ENCODE results near the gene SLC30A10. TPM values are rescaled to one million over a fixed set of nuclear protein-coding genes. Genes with fewer than 3 reads are reported as not detected.

Gene SLC30A10
- total RNA-seq, 1 experiment from 2014 or later, result not detected

GRCh38 chr1:219959540-219960203 lies 31.3 kb upstream of the SLC30A10 start:
- CTCF ChIA-PET, result no interaction called here
- ATAC-seq, result no peak
- no peaks in the 10 kb centered on the region for H3K27me3 ChIP-seq (ENCODE audit: control insufficient read depth, insufficient read depth, low read length)
- POLR2A ChIA-PET, result no interaction called here
- no TSS peak for BruUV-seq (replicated peaks)
- DNase-seq (ENCODE audit: low read depth, low spot score), result no peak
- H3K4me1 ChIP-seq (ENCODE audit: control insufficient read depth, insufficient read depth, low read length), result no peaks in the 10 kb centered on the region
- TF ChIP-seq CTCF (IDR thresholded peaks at IDR 0.05) (no peak), POLR2AphosphoS5 (IDR thresholded peaks at IDR 0.05; ENCODE audit: low read depth, low read length) (no peak)
- H3K36me3 ChIP-seq (ENCODE audit: control insufficient read depth, insufficient read depth, low read length), result no peaks in the 10 kb centered on the region
- in situ Hi-C loops (cut with HindIII; ENCODE audit: low pct_unique_long_range_greater_than_20kb, low sequenced_read_pairs), result no loop called here
- intact Hi-C loops (cut with micrococcal nuclease; ENCODE audit: unreplicated experiment), result loop anchor here (10.0 kb wide), 1 partner anchor 125 kb away; no protein-coding TSS in a partner anchor
- no peak overlapping the region for H3K27ac ChIP-seq (ENCODE audit: low read length)
- no peak overlapping the region for H3K4me3 ChIP-seq (ENCODE audit: low read depth in 2 of 2, low read length in 2 of 2)
- H3K9me3 ChIP-seq (ENCODE audit: control insufficient read depth, insufficient read depth, low read depth, low read length), result no peaks in the 10 kb centered on the region

- Histone ChIP-seq H3K9me3 (ENCODE audit: control insufficient read depth, insufficient read depth, low read depth, low read length) (no peaks in the 10 kb centered on the region), H3K4me3 (ENCODE audit: low read depth in 2 of 2, low read length in 2 of 2) (no peak overlapping the region), H3K36me3 (ENCODE audit: control insufficient read depth, insufficient read depth, low read length) (no peaks in the 10 kb centered on the region), H3K27ac (ENCODE audit: low read length) (no peak overlapping the region), H3K27me3 (ENCODE audit: control insufficient read depth, insufficient read depth, low read length) (no peaks in the 10 kb centered on the region), H3K4me1 (ENCODE audit: control insufficient read depth, insufficient read depth, low read length) (no peaks in the 10 kb centered on the region)
- BruUV-seq (replicated peaks), result no TSS peak
- DNase-seq (ENCODE audit: low read depth, low spot score) (no peak), ATAC-seq (no peak)
- in situ Hi-C loops (cut with HindIII; ENCODE audit: low pct_unique_long_range_greater_than_20kb, low sequenced_read_pairs), result no loop called here
- intact Hi-C loops (cut with micrococcal nuclease; ENCODE audit: unreplicated experiment), result loop anchor here (10.0 kb wide), 1 partner anchor 124 kb away; no protein-coding TSS in a partner anchor
- no peak for TF ChIP-seq SIN3A (IDR thresholded peaks at IDR 0.05; ENCODE audit: borderline replicate concordance, insufficient read depth, low read depth, low read length)
- TF ChIP-seq CTCF (IDR thresholded peaks at IDR 0.05), result no peak
- no peak for TF ChIP-seq POLR2AphosphoS5 (IDR thresholded peaks at IDR 0.05; ENCODE audit: low read depth, low read length)
- no peak for TF ChIP-seq REST (IDR thresholded peaks at IDR 0.05; ENCODE audit: insufficient read depth in 1 of 2, low read depth in 2 of 2, low read length in 1 of 2)
- TF ChIP-seq TCF7L2 (IDR thresholded peaks at IDR 0.05; ENCODE audit: low read depth, low read length), result no peak
- ChIA-PET POLR2A (no interaction called here), CTCF (no interaction called here)
Observed at GRCh38 chr1:219958875-219959417, 30.6 kb upstream of the SLC30A10 start.
